NCI-H2171 treated with DMSO at 0.1 percent for 48 hours (cell line): ENCODE data around the gene GNPNAT1.
A peak's percentile ranks its signal among the peaks of the same experiment; 100 is the strongest.

Experiments
- DNase-seq: peaks from one replicate; lab custom pipeline; 2025; lab: John Stamatoyannopoulos, UW

The GNPNAT1 gene

DNA sequence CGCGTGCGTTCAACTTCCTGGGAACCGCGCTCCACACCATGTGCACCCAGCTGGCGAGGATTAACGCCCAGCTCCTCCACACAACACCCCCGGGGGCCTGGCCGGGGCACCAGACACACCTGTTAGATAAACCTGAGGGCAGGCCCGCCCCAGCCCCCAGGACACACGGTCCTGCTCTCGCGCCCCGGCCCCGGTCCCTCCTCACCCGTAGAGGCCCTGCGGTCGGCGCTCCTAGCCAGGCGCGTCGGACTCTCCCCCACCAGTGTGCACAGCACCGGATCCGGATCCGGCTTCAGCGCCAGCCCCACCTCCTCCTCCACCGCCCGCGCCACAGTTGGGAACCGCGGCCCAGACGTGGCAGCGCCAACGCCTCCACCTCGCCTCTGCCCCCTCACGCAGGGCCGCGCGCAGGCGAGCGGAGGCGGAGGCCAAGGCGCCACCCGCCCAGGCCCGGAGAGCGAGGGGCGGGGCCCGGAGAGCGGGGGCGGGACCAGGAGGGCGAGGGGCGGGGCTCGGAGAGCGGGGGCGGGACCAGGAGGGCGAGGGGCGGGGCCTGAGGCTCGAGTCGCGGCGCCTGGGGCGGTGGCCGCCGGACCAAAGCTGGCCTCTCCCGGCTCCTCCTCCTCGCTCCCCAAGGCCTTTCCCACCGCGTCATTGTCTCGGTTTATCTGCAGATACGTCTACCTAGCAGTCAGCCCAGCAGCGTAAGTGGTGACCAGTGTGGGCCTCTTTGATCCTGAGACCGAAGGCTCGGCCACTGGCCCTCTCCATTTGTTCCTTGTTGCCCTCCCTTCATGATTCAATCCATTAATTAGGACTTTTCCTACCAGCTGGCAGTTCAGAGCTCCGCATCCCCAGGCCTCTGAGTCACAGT, at the start of gene GNPNAT1:
Gene GNPNAT1 (minus strand): TSS at position 385 of the 874 bp plus-strand sequence. CDS start 6,957 bp downstream, outside the sequence.
- DNase-seq, result peak; percentile 81

DNA sequence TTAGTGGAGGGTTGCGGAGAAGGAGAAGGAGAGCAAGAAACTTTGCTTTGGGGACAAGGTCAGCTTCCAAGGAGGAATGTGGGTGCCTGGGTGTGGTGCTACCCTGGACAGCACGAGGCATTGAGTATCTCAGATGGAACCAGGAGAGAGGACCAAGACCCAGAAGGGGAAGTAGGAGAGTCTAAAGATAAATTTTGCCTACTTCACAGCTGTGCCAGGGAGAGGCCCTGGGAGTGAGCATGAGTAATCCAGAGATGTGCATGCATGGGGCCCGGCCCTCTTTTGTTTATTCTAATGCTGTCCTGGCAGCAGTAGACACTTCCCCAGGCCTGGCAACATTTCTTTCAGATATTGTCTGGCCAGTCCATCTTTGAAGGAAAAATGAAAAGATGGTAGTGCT, 49.5 kb upstream of the GNPNAT1 start:
- DNase-seq, result no peak

- DNase-seq, result no peak
These were observed 46.0 kb upstream of the GNPNAT1 start for GRCh38 chr14:52837451-52837850.

DNA sequence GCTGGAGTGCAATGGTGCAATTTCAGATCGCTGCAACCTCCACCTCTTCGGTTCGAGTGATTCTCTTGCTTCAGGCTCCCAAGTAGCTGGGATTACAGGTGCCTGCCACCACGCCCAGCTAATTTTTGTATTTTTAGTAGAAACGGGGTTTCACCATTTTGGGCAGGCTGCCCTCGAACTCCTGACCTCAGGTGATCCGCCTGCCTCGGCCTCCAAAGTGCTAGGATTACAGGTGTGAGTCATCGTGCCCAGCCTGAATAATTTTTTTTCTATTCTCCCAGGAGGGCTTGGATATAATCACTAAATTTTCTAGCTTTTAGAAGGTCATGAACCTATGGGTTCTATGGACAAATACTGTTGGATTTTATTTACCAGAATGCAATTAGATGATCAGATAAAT, 44.7 kb upstream of the GNPNAT1 start:
- no peak for DNase-seq

GRCh38 chr14:52835122-52835903, 43.9 kb upstream of the GNPNAT1 start:
- no peak for DNase-seq

GRCh38 chr14:52834440-52834842, 43.0 kb upstream of the GNPNAT1 start:
- DNase-seq, result peak; percentile 24

GRCh38 chr14:52833891-52834290, 42.5 kb upstream of the GNPNAT1 start:
- DNase-seq, result no peak

DNA sequence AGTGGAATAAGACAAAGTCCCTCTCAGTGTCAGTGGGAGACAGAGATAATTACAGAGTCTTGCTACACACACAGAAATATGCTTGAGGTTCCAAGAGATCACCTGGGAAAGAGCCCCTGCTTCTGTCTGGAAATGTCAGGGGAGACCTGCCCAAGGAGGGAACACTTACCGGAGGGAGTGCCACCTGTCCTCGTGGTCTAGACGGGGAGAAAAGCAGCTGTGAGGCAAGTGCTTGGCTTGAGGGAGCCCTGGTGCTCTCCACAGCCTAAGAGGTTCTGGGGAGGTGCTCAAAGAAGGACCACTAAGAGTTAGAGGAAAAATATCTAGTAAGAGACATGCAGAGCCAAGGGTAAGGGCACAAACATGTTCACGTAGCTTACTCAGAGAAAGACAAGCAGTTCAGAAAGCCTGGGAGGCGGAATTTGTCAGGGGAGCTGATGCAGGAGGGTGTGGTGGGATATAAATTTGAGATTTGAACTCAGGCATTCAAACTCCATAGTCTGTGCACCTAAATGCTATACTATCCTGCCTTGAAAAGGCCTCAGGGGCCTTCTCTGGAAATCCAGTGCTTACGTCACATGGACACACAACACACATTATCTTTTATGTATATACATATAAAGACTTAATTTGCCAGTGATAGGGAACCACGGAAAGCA, 38.2 kb upstream of the GNPNAT1 start:
- DNase-seq, result no peak

- DNase-seq, result no peak
These were observed 36.0 kb upstream of the GNPNAT1 start for GRCh38 chr14:52827426-52827825.

- DNase-seq, result no peak
These were observed 33.7 kb upstream of the GNPNAT1 start for GRCh38 chr14:52825085-52825484.

DNA sequence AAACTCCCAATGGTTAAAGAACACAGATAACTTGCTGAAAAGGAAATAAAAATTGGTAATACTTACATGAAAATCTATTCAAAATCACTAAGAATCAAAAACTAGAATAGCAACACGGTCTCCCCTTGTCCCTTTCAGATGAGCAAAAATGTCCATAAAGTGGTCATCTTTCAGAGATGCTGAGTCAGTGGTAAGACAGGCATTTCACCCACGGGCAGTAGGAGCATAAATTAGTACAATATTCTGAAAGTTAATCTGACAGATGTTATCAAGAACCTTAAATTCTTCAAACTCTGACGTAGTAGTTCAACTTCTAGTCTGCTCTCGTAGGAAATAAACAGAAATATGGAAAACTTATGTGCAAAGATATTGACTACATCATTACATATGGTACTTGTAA, 33.1 kb upstream of the GNPNAT1 start:
- DNase-seq, result no peak

GRCh38 chr14:52821805-52822250, 30.4 kb upstream of the GNPNAT1 start:
- DNase-seq, result no peak

GRCh38 chr14:52808101-52808500, 16.7 kb upstream of the GNPNAT1 start:
- DNase-seq, result no peak

GRCh38 chr14:52806115-52806514, 14.7 kb upstream of the GNPNAT1 start:
- DNase-seq, result no peak

DNA sequence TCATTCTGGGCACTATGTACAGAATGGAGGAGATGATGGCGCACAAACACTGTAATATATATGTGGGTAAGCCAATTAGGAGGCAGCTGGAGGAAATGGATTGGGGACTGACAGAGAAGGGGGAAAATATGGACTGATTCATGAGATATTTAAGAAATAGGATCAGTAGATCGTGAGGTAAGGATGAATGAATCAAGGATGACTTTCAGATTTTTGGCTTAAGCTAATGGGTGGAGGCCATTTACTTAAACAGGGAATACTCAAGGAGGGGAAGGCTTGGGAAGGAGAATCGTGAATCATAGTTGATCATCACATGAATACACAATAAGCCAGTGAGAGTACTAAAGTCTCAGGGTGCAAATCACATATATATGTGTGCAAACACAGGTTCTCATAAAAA, 11.2 kb upstream of the GNPNAT1 start:
- DNase-seq, result no peak

- DNase-seq, result no peak
These were observed 9.8 kb upstream of the GNPNAT1 start for GRCh38 chr14:52801014-52801712.

GRCh38 chr14:52798826-52799225, 7.4 kb upstream of the GNPNAT1 start:
- no peak for DNase-seq

GRCh38 chr14:52797653-52798052, 6.2 kb upstream of the GNPNAT1 start:
- DNase-seq, result no peak

- DNase-seq, result no peak
These were observed 1.7 kb upstream of the GNPNAT1 start for GRCh38 chr14:52793061-52793460.

- no peak for DNase-seq
These were observed 649 bp upstream of the GNPNAT1 start for GRCh38 chr14:52792097-52792415.

- DNase-seq, result no peak
These were observed 618 bp downstream of the GNPNAT1 start for GRCh38 chr14:52790756-52791222.
